ENCODE measurements around the gene PIK3R2. TPM values are rescaled to one million over a fixed set of nuclear protein-coding genes. Genes with fewer than 3 reads are reported as not detected.

Gene PIK3R2
- total and polyA plus RNA-seq, 2 of the 4 experiments (the other 2 are of a cell fraction), result 12.2 to 25.1 TPM

DNA sequence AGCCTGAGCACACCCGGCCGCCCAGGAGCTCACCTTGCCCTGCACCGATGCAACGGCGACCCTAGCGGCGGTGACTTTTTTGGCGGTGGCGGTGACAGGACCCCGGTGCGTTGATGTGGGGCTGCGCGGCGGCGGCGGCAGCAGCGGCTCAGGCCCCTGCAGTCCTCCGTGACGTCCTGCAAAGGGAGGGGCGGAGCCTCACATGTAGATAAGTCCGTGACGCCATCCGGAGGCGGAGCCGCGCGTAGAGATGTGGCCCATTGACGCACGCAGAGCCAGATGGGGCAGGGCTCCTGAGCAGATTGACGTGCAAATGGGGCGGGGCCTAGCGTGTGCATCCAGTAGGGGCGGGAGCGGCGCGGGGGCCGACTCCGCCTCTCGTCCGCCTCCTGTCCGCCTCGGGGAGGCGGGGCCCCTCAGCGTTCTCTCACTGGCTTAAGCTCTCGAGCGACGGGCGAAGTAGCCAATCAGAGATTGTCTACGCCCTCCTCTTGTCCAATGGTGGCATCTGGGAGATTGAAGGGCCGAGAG is 51.0 kb downstream of the PIK3R2 start, which contains the start of gene RAB3A (continued):
- peak; percentile 21; the same call in 1 of the 2 replicates for TF ChIP-seq MXI1 (IDR thresholded peaks at IDR 0.05; ENCODE audit: borderline replicate concordance, low read depth, low read length)
- TF ChIP-seq FOS (IDR thresholded peaks at IDR 0.05; ENCODE audit: low read depth, low read length), result peak; percentile 92
- TF ChIP-seq NFE2L2 (IDR thresholded peaks at IDR 0.05; ENCODE audit: low read depth, low read length), result no peak
- no peak for TF ChIP-seq MAFK (IDR thresholded peaks at IDR 0.05; ENCODE audit: low read depth, low read length)
- no peak for TF ChIP-seq CEBPB (IDR thresholded peaks at IDR 0.05; ENCODE audit: low read depth, low read length)
- TF ChIP-seq RFX5 (IDR thresholded peaks at IDR 0.05; ENCODE audit: low read depth, low read length), result no peak
- TF ChIP-seq RAD21 (IDR thresholded peaks at IDR 0.05; ENCODE audit: low read length), result no peak
